HG03354 (cell line): ENCODE results near the gene NABP1.
"Not testable (repeated sequence)": the region's sequence is repeated elsewhere in the genome, so short reads cannot be mapped to it uniquely, and the experiment has no call there.

ENCODE experiments used
- ATAC-seq: cut with Tn5 transposase; IDR thresholded peaks from one replicate; pipeline ENCODE4 v1.9.1; 2021; ENCODE audit warnings: mild to moderate bottlenecking; ENCODE audit not compliant: unreplicated experiment, poor library complexity, severe bottlenecking

NABP1 gene

GRCh38 chr2:191677646-191678436 lies at the start of gene NABP1:
Gene NABP1, plus strand, starts transcription at chr2:191678136. Its CDS starts 479 bp downstream, at chr2:191678615.
- ATAC-seq = peak; percentile 67

- no peak for ATAC-seq
These were observed 48.9 kb upstream of the NABP1 start for GRCh38 chr2:191629001-191629453.

- ATAC-seq = no peak
These were observed 47.8 kb upstream of the NABP1 start for GRCh38 chr2:191629976-191630712.

- no peak for ATAC-seq
These were observed 46.2 kb upstream of the NABP1 start for GRCh38 chr2:191631754-191632153.

- ATAC-seq = no peak
These were observed 45.5 kb upstream of the NABP1 start for GRCh38 chr2:191632426-191632825.

GRCh38 chr2:191634791-191635190 lies 43.1 kb upstream of the NABP1 start:
- ATAC-seq = no peak

- ATAC-seq = peak; percentile 82
These were observed 42.4 kb upstream of the NABP1 start for GRCh38 chr2:191635333-191636234.

GRCh38 chr2:191636235-191636543 lies 41.7 kb upstream of the NABP1 start:
- ATAC-seq = no peak

GRCh38 chr2:191636586-191636985 lies 41.4 kb upstream of the NABP1 start:
- ATAC-seq = no peak

- ATAC-seq = peak; percentile 68
These were observed 40.5 kb upstream of the NABP1 start for GRCh38 chr2:191637182-191638078.

- ATAC-seq = peak; percentile 28
These were observed 39.7 kb upstream of the NABP1 start for GRCh38 chr2:191638079-191638801.

GRCh38 chr2:191638802-191639172 lies 39.1 kb upstream of the NABP1 start:
- ATAC-seq = peak; percentile 40

GRCh38 chr2:191641609-191642008 lies 36.3 kb upstream of the NABP1 start:
- no peak for ATAC-seq

- peak; percentile 38 for ATAC-seq
These were observed 35.4 kb upstream of the NABP1 start for GRCh38 chr2:191642541-191642940.

- ATAC-seq = no peak
These were observed 34.5 kb upstream of the NABP1 start for GRCh38 chr2:191643429-191643828.

- ATAC-seq = not testable (repeated sequence)
These were observed 33.3 kb upstream of the NABP1 start for GRCh38 chr2:191644613-191645012.

GRCh38 chr2:191645032-191645431 lies 32.9 kb upstream of the NABP1 start:
- ATAC-seq = no peak

- ATAC-seq = no peak
These were observed 32.3 kb upstream of the NABP1 start for GRCh38 chr2:191645434-191646162.
